Type B pancreatic cell (in vitro differentiated cells): ENCODE measurements around the gene FOSB. TPM values are rescaled to one million over a fixed set of nuclear protein-coding genes. Genes with fewer than 3 reads are reported as not detected.

Source experiments
- DNase-seq: peaks from one replicate; pipeline ENCODE4 v3.0.0; 2021; ENCODE audit warnings: mixed read lengths; ENCODE audit not compliant: unreplicated experiment; ENCODE audit errors: extremely low spot score
- H3K27ac Mint-ChIP-seq: 2 replicates; pipeline ENCODE4 v1.8.0; 2021; ENCODE audit warnings: mild to moderate bottlenecking, mixed read lengths
- H3K27me3 Mint-ChIP-seq: 2 replicates; pipeline ENCODE4 v1.8.0; 2021; ENCODE audit warnings: mixed read lengths
- H3K36me3 Mint-ChIP-seq: 2 replicates; pipeline ENCODE4 v1.8.0; 2021; ENCODE audit warnings: mixed read lengths
- H3K4me1 Mint-ChIP-seq: one replicate; pipeline ENCODE4 v1.8.0; 2021; ENCODE audit warnings: mixed read lengths; ENCODE audit not compliant: unreplicated experiment
- H3K4me3 Mint-ChIP-seq: 2 replicates; pipeline ENCODE4 v1.8.0; 2021; ENCODE audit warnings: mild to moderate bottlenecking, mixed read lengths
- H3K9me3 Mint-ChIP-seq: 2 replicates; pipeline ENCODE4 v1.8.0; 2021; ENCODE audit warnings: mixed read lengths
- CTCF ChIP-seq: fragments of 200-600 bp; sonication (generic); conservative IDR thresholded peaks from 2 replicates; pipeline ENCODE4 v1.5.0; 2021; ENCODE audit warnings: antibody characterized with exemption, mild to moderate bottlenecking
- total RNA-seq: library from RNA; stranded (reverse); gene quantifications from 2 replicates; pipeline ENCODE4 v1.2.1, GENCODE V29; 2021; ENCODE audit warnings: low replicate concordance

FOSB gene
- total RNA-seq, 1 donor from 2014 or later: 28.4 TPM

DNA sequence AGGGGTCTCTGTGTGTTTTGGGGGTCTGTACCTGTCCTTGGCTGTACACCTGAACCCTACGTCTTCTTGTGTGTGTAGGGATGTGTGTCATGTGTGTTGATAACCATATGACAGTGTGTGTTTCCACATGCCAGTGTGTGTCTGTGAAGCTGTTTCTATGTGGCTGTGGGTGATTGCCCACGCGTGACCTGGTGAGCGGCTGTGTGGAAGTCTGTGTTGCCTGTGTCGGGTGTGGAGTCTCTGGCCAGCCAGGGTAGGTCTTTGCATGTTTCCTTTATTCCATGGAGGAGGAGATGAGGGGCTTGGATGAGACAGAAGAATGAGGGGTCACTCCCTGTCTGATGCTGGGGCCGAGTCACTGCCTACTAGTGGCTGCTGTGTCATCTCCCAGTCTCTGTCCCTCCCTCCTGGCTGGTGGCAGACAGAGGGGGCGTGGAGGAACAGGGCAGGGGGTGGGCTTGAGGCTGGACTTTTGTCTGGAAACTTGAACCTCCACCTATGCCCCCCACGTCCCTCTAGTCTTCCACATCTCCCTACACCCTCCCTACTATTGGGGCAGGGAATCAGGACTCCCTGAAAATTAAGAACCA lies 2.8 kb upstream of the FOSB start:
- peak overlapping the region; percentile 1 for H3K27ac Mint-ChIP-seq
- no peak for TF ChIP-seq CTCF
- H3K36me3 Mint-ChIP-seq: no peaks in the 10 kb centered on the region
- no peaks in the 10 kb centered on the region for H3K9me3 Mint-ChIP-seq
- peak overlapping the region; percentile 0 for H3K4me3 Mint-ChIP-seq
- peaks cover 12% of the 10 kb centered on the region for H3K27me3 Mint-ChIP-seq
- DNase-seq: no peak
- no peaks in the 10 kb centered on the region for H3K4me1 Mint-ChIP-seq

GRCh38 chr19:45467115-45467455 lies 711 bp upstream of the FOSB start:
- DNase-seq: no peak
- Mint-ChIP-seq H3K4me1 (no peaks in the 10 kb centered on the region), H3K36me3 (no peaks in the 10 kb centered on the region), H3K27me3 (peaks cover 26% of the 10 kb centered on the region), H3K4me3 (peak overlapping the region; percentile 94), H3K9me3 (no peaks in the 10 kb centered on the region), H3K27ac (peak overlapping the region; percentile 92)
- no peak for TF ChIP-seq CTCF

DNA sequence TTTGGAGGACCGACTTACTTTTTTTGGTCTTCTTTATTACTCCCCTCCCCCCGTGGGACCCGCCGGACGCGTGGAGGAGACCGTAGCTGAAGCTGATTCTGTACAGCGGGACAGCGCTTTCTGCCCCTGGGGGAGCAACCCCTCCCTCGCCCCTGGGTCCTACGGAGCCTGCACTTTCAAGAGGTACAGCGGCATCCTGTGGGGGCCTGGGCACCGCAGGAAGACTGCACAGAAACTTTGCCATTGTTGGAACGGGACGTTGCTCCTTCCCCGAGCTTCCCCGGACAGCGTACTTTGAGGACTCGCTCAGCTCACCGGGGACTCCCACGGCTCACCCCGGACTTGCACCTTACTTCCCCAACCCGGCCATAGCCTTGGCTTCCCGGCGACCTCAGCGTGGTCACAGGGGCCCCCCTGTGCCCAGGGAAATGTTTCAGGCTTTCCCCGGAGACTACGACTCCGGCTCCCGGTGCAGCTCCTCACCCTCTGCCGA lies 409 bp downstream of the FOSB start:
- Mint-ChIP-seq H3K36me3 (peaks cover 4% of the 10 kb centered on the region), H3K27ac (peak overlapping the region; percentile 92), H3K9me3 (no peaks in the 10 kb centered on the region), H3K4me1 (peaks cover 8% of the 10 kb centered on the region), H3K27me3 (peaks cover 37% of the 10 kb centered on the region), H3K4me3 (peak overlapping the region; percentile 94)
- TF ChIP-seq CTCF: no peak
- DNase-seq: no peak

- H3K27me3 Mint-ChIP-seq: peaks cover 42% of the 10 kb centered on the region
- peaks cover 8% of the 10 kb centered on the region for H3K4me1 Mint-ChIP-seq
- peak overlapping the region; percentile 94 for H3K4me3 Mint-ChIP-seq
Observed at GRCh38 chr19:45468803-45469131, 971 bp downstream of the FOSB start.

GRCh38 chr19:45469132-45469944 lies 1.5 kb downstream of the FOSB start:
- Mint-ChIP-seq H3K27ac (peak overlapping the region; percentile 92), H3K27me3 (peaks cover 48% of the 10 kb centered on the region), H3K36me3 (peaks cover 4% of the 10 kb centered on the region), H3K4me1 (peaks cover 8% of the 10 kb centered on the region), H3K4me3 (peak overlapping the region; percentile 94), H3K9me3 (no peaks in the 10 kb centered on the region)
- DNase-seq: peak; percentile 96
- TF ChIP-seq CTCF: no peak

More at GRCh38 chr19:45468803-45469131, 971 bp downstream of the FOSB start:
- peak overlapping the region; percentile 92 for H3K27ac Mint-ChIP-seq
- peaks cover 4% of the 10 kb centered on the region for H3K36me3 Mint-ChIP-seq
- DNase-seq: no peak
- no peak for TF ChIP-seq CTCF
- H3K9me3 Mint-ChIP-seq: no peaks in the 10 kb centered on the region
